H1 (cell line): ENCODE measurements around the gene KRT222. TPM values are rescaled to one million over a fixed set of nuclear protein-coding genes. Genes with fewer than 3 reads are reported as not detected.

ENCODE experiments used
- BRCA1 ChIP-seq: IDR thresholded peaks from 2 replicates; pipeline ENCODE4 v1.6.1; 2012; ENCODE audit warnings: low read depth, low read length, improper control_type of control experiment
- CBX8 ChIP-seq: fragments of 300-800, 300-1000 bp; sonication (generic); IDR thresholded peaks from 2 replicates; pipeline ENCODE4 v1.7.1; 2016; ENCODE audit warnings: low read depth, low read length, borderline replicate concordance
- CEBPB ChIP-seq: IDR thresholded peaks from 2 replicates; pipeline ENCODE4 v1.6.1; 2012; ENCODE audit warnings: low read depth, low read length
- EP300 ChIP-seq, 2 experiments: IDR thresholded peaks; 1 replicate in 1 of 2; 2 replicates in 1 of 2; pipeline ENCODE4 v1.6.1; 2011 to 2012; ENCODE audit warnings: low read depth in 2 of 2, low read length in 2 of 2, mild to moderate bottlenecking in 2 of 2, borderline replicate concordance in 1 of 2, inconsistent platforms in 1 of 2, moderate library complexity in 1 of 2
- HDAC6 ChIP-seq: IDR thresholded peaks from one replicate; pipeline ENCODE4 v1.7.1; 2012; ENCODE audit warnings: low read depth, mild to moderate bottlenecking, inconsistent platforms, low read length, moderate library complexity
- KDM4A ChIP-seq: IDR thresholded peaks from one replicate; pipeline ENCODE4 v1.7.1; 2012; ENCODE audit warnings: low read depth, mild to moderate bottlenecking, moderate library complexity, low read length, inconsistent platforms; ENCODE audit not compliant: severe bottlenecking
- SP1 ChIP-seq: IDR thresholded peaks from 2 replicates; pipeline ENCODE4 v1.6.1; 2011; ENCODE audit warnings: low read depth, low read length
- ZNF274 ChIP-seq: IDR thresholded peaks from 2 replicates; pipeline ENCODE4 v1.7.0; 2012; ENCODE audit warnings: low read length, borderline replicate concordance; ENCODE audit errors: extremely low read depth
- polyA plus RNA-seq, 7 experiments: library from polyadenylated mRNA; depleted of rRNA in 3 of 7; stranded (reverse) in 5 of 7; unstranded in 2 of 7; fragments of >200 nt in 5 of 7; fragments of 200-250 nt in 2 of 7; gene quantifications; 1 replicate in 5 of 7; 2 replicates in 1 of 7; 4 replicates in 1 of 7; pipeline versions ENCODE4 v1.2.1 to v1.2.3, GENCODE V29; 2011 to 2013; ENCODE audit warnings: missing spikeins in 2 of 7, mixed read lengths in 2 of 7
- total RNA-seq: library from RNA; stranded (reverse); fragmentation: NEBNext Ultra II Directional; extraction: Animal tissue kit (Norgen Biotek cat#: 25700); gene quantifications from 2 replicates; pipeline ENCODE4 v1.2.1, GENCODE V29; 2021

The KRT222 gene
- total and polyA plus RNA-seq, 2 of the 8 experiments (the other 6 are each of a cell fraction or from before 2014, with no cell fraction given): 0.08 to 0.61 TPM

DNA sequence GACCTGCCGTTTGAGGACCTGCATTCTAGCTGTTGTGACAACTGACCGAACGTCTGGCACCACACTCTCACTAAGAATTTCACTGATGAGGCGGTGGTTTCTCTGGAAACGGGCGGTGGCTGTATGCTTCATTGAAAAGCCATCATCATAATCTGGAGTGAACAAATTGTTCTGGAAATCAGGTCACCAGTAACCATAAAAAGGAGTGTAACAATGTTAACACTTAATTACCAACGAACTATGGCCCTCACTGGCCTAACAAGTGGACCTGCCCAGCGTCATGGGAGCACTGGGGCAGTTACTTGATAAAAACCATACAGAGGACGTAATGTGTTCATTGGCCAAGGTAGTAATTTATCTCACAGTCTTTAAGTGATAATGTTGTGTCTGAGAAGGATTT lies 32.8 kb downstream of the KRT222 start (continued):
- no peak for TF ChIP-seq EP300 (IDR thresholded peaks at IDR 0.05; ENCODE audit: borderline replicate concordance in 1 of 2, low read depth in 2 of 2, low read length in 2 of 2)
- TF ChIP-seq BRCA1: no peak
- no peak for TF ChIP-seq KDM4A
- TF ChIP-seq ZNF274: no peak
- TF ChIP-seq SP1: no peak
- TF ChIP-seq CBX8: no peak
- no peak for TF ChIP-seq HDAC6
- no peak for TF ChIP-seq CEBPB
